ENCODE data around the gene CDC73.

GRCh38 chr1:193156822-193157142 is 35.0 kb downstream of the CDC73 start:
- TF ChIP-seq CTCF (CRISPR knock-in tag; IDR thresholded peaks at IDR 0.05) (no peak), MAF1 (CRISPR knock-in tag; IDR thresholded peaks at IDR 0.05; ENCODE audit: borderline replicate concordance) (no peak), SIN3B (IDR thresholded peaks at IDR 0.05; ENCODE audit: low read length) (no peak), SETDB1 (CRISPR knock-in tag; IDR thresholded peaks at IDR 0.05; ENCODE audit: borderline replicate concordance) (no peak), SCMH1 (CRISPR knock-in tag; IDR thresholded peaks at IDR 0.05; ENCODE audit: borderline replicate concordance) (no peak), CBX2 (IDR thresholded peaks at IDR 0.05; ENCODE audit: low read depth, low read length) (no peak), CBX2 (CRISPR knock-in tag; IDR thresholded peaks at IDR 0.05; ENCODE audit: low read depth) (no peak)

Data from HepG2 (cell line).